Non-pigmented ciliary epithelial cell (primary cell): Measurements from ENCODE around the gene C1orf174.

ENCODE experiments used
- DNase-seq: peaks from one replicate; pipeline ENCODE4 v3.0.0-alpha.2; 2010; ENCODE audit warnings: low read depth

Gene C1orf174

GRCh38 chr1:3909615-3910014 lies 9.5 kb upstream of the C1orf174 start:
- DNase-seq, result no peak

- DNase-seq, result no peak
These were observed 8.9 kb upstream of the C1orf174 start for GRCh38 chr1:3908886-3909517.

DNA sequence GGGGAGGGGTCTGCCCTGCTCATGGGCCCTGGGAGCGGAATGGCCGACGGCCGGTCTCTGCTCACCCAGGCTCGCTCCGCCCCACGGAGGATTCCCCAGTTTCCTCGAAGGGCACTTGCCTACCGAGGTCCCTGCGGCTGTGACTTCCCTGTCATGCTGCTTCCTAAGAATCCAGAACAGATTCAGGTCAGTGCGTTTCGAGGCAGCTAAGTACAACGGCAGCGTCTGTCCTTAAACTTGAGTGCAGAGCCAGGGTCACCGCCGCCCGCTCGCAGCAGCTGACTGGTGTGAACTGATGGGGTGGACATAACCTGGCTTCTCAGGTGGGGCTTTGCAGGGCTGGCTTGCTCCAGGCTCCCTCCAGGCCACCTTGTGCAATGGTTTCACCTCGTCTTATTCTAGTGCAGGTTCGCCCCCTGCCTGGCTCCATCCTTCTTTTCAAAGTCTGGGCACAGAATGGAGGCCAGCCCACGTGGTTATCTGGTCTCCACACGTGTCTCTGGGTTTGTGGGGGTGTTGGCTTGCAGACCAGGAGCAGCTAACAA lies 7.6 kb upstream of the C1orf174 start:
- DNase-seq, result no peak

DNA sequence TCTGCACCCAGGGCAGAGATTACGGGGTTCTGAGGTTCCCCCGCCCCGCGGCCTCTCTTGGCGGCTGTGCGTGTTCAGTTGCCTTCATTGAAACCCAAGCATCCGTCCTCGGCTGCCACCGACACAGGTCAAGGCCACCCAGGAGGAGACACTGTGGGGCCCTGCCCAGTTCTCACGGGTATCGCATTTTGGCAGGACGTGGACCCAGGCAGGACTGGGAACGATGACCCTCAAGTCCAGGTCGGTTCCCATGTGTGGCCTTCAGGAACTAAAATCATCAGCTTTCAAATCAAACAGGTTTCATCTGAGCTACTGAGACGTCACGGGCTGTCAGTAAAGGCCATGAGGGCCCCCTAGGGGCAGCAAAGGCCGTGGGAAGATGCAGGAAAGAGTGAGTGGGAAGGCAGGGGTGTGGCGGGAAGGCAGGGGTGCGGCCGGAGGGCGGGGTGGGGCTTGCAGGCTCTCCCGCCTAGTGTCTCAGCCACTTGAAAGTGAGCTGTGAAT lies 7.0 kb upstream of the C1orf174 start:
- DNase-seq, result no peak

DNA sequence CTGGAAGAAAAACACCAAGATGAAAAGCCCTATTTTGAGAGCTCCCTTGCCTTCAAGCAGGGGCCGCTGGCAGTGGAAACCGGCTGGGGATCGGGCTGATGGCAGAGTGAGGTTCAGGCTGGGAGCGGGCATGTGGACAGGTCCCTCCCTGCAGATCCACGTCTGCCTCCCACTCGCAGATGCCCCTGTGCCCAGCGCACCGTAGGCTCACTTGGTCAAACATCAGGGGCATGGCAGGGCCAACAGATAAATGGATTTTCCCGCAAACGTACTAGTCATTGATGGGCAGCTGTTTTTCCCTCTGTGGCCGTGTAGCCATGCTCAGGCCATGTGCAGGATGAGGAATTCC lies 6.6 kb upstream of the C1orf174 start:
- no peak for DNase-seq

GRCh38 chr1:3905953-3906671 lies 6.0 kb upstream of the C1orf174 start:
- no peak for DNase-seq

- DNase-seq, result no peak
These were observed 5.3 kb upstream of the C1orf174 start for GRCh38 chr1:3905266-3905952.

GRCh38 chr1:3904843-3905185 lies 4.7 kb upstream of the C1orf174 start:
- no peak for DNase-seq

GRCh38 chr1:3904006-3904842 lies 4.2 kb upstream of the C1orf174 start:
- no peak for DNase-seq

GRCh38 chr1:3903141-3904005 lies 3.3 kb upstream of the C1orf174 start:
- no peak for DNase-seq

DNA sequence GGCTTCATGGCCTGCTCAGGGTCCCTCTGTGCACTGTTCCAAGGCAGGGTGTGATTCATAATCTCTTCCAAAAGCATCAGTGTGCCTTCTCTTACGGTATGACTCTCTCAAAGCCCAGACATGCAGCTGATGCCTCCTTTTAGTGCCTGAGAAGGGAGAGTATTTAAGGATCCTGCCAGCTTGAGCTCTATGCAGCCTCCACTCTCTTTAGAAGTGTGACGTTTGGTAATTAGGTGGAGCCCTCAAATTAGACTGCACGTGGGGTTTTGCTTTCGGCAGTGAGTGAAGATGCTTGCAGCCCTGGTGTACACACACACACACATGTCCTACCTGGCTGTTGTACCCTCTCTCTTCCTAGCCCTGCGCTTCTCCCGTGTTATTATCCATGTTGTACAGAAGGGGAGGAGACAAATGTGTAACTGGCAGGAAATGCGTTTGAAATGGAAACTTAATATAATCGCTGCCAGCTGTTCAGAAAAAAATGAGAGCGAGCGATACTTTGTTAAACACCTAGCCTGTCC lies 2.6 kb upstream of the C1orf174 start:
- no peak for DNase-seq

- no peak for DNase-seq
These were observed 2.0 kb upstream of the C1orf174 start for GRCh38 chr1:3902111-3902511.

DNA sequence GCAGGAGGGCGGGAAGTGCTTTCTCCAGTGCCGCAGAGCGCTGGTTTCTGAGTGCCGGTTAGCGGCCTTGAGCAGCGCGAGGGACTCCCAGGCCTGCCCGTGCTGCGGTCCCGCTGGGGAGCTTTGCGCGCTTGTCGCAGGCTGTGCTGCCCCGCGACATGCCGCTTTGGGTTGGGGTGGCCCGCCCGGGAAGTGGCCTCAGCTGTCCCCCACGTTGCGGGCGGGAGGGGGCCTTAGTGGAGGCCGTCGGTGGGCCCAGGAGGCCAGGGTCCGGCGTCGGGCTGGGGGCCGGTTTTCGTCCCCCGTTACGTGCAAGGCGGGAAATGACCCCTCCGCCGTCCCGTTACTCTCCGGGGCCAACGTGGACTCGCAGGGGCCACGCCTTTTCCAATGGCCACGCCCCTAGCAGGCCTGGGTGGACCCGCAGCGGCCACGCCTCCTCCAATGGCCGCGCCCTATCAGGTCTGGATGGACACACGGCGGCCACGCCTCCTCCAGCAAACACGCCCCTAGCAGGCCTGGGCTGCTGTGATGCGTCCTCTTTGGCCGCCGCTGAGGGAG lies 977 bp upstream of the C1orf174 start:
- DNase-seq, result peak; percentile 82

DNA sequence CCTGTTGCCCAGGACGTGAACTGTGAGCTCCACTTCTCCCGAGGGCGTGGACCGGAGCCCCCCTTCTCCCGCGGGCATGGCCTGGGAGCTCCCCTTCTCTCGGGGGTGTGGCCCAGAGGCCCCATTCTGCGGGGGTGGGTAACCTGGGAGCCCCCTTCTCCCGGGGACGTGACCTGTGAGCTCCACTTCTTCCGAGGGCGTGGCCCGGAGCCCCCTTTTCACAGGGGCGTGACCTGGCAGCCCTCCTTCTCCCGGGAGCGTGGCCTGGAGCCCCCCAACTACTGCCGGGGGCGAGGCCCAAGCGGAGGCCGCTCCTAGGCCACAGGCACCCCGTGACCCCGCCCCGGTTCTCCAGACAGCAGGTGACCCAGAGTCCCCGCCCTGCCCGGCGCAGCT lies 320 bp downstream of the C1orf174 start:
- no peak for DNase-seq

DNA sequence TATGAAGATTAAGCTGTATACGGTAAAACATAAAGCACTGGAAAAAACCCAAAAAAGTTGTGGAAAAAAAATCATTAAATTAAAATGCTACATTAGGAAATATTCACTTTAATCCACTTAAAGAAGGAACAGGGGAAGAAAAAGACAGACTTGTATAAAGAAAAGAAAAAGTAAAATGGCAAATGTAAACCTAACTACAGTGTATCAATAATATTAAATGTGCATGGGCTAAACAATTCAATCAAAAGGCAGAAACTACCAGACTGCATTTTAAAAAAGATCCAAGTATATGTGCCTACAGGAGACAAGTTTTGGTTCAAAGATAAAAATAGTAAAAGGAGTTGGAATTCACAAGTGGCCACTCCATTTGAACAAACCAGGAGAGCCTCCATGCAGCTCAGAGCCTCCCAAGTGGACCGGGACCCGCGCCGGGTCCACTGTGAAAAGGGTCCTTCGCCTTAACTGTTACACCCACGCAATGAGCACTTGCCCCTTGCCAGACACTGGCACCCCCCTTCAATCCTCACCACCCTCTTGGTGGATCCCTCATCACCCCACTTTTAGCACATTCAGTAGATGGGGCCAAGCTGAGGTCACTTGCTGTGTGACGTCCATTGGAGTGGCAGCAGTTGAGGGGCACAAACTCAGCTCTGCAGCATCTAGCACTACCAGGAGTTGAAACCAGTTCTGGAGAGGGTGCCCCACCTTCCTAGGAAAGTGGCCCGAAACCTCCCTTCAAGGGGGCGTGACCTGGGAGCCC lies 898 bp downstream of the C1orf174 start:
- DNase-seq, result no peak

DNA sequence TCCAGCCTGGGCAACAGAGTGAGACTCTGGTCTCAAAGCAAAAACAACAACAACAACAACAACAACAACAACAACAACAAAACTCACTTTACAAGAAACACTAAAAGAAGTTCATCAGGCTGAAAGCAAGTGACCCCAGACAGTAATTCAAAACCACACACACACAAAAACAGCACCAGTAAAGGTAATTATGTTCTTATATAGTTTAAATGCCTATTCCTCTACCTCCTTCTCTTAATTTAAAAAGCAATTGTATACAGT lies 1.7 kb downstream of the C1orf174 start:
- no peak for DNase-seq

- no peak for DNase-seq
These were observed 3.6 kb downstream of the C1orf174 start for GRCh38 chr1:3896396-3897000.

DNA sequence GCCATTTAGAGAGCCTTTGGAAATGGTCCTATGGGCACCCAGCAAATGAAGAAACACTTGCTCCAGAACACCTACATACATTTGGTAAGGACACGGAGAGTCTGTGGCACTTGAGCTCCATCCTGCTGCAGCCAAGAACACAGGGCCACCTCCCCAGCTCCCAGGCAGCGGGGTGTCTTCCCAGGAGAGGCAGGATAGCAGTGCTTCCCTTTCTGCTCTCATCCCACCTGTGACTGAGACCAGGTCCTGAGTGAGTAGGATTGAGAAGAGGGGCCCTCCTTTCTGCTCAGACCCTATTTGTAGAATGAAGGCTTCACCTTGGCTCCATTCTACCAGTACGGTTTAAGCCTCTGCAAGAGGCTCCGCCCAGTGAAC lies 4.1 kb downstream of the C1orf174 start:
- DNase-seq, result no peak

GRCh38 chr1:3895279-3895950 lies 4.7 kb downstream of the C1orf174 start:
- no peak for DNase-seq
